Uterus (tissue), 2 donors: ENCODE measurements around the gene ARHGEF25.

Experiments
- CTCF ChIP-seq, 4 experiments: fragments of 200-600 bp in 2 of 4; fragments of 450-650 bp in 2 of 4; sonication (generic) in 2 of 4; IDR thresholded peaks; one replicate each; pipeline ENCODE4 v1.5.1; 2016 to 2019; ENCODE audit warnings: antibody characterized with exemption in 4 of 4, mild to moderate bottlenecking in 2 of 4, moderate library complexity in 1 of 4
- POLR2A ChIP-seq, 2 donors: fragments of 450-650 bp; IDR thresholded peaks; one replicate each; pipeline ENCODE4 v1.6.1; 2016; ENCODE audit warnings: antibody characterized with exemption in 2 of 2, mild to moderate bottlenecking in 1 of 2, moderate library complexity in 1 of 2

GRCh38 chr12:57623385-57623784, 12.2 kb downstream of the ARHGEF25 start:
- TF ChIP-seq CTCF (IDR thresholded peaks at IDR 0.05) (no peak), POLR2A (IDR thresholded peaks at IDR 0.05) (no peak)
